HG03354 (cell line): ENCODE data around the gene CRYBB3.
"Not testable (repeated sequence)": the region's sequence is repeated elsewhere in the genome, so short reads cannot be mapped to it uniquely, and the experiment has no call there.

Experiments
- ATAC-seq: cut with Tn5 transposase; IDR thresholded peaks from one replicate; pipeline ENCODE4 v1.9.1; 2021; ENCODE audit warnings: mild to moderate bottlenecking; ENCODE audit not compliant: unreplicated experiment, poor library complexity, severe bottlenecking

CRYBB3 gene

DNA sequence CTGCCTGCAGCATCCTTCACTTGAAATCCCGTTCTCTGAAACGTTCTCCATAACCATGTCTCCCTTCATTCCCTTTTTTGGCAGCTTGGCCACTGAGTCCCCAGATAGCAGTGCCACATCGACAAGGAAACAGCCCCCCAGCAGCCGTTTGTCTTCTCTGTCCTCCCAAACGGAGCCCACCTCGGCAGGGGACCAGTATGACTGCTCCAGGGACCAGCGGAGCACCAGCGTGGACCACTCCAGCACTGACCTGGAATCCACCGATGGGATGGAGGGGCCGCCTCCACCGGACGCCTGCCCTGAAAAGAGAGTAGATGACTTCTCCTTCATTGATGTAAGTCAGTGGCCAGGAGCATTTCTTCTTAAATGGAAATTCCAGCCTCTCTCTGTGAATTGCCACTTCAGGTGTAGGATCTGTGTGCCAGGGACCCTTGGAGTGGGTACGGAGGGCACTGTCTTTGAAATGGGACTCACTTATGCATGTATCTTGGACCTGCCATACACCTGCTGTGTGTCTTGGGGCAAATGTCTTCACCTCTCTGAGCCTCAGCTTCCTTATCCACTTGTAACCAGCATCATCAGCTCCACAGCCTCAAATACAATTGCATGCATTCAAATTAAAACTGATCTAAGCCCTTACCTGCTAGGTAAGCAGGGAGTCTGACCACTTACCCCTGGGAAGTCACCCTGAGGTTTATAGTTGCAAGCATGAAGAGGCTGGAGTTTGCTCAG lies 25.3 kb upstream of the CRYBB3 start:
- no peak for ATAC-seq

DNA sequence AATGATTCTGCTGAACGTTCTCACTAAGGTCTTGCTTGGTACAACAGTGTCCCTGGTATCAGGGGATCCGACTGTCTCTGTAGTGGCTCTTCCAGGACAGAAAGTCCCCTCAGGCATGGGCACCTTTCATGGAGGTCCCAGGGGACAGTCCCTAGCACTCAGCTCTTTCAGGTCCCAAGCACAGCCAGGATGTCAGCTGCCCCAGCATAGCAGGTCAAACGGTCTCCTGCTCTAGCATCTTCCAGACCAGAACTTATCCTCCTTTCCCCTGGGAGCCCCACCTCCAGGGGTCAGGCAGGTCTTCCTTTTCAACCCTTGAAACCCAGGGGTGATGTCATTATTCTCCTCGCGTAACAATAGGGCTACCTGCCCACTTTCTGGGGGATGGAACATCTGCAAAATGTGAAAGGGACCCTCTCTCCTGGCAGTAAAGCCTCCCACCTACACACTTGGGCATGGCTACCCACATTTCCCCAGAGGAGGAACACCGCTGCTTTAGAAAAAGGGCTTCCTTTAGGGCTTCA lies 24.7 kb upstream of the CRYBB3 start:
- ATAC-seq, result no peak

DNA sequence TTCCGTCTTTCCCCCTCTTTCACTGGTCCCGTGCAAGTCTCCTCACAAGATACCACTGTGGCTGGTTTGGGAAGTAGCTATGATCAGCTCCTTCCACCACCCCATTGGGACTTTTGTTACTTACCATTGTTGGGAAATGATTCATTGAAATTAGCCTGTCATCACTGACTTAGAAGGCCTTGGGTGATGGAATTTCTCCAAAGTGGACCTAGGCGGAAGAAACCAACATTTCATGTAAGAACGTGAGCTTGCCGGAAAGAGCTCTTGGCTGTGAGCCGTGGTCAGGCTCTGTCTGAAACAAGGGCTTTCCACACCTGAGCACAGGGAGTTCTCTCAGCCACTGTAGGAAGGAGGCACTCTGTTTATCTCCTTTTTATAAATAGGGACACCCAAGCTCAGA lies 23.5 kb upstream of the CRYBB3 start:
- no peak for ATAC-seq

DNA sequence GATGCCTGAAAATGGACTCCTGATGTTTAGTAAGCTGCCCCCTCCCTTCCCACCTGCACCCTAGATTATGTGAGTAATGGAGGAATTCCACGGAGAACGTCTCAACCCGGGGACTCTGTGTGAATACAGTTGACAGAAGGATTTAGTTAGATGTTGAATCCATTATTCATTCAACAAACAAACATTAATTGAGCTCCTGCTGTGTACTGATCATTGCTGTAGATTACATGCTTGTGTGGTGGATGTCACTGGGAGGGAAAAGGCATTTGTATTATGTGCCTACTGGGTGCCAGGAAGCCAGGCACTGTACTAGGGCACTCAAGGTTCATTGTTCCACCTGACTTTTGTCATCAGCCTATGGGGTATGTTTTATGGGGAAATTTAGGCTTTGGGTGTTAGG lies 22.9 kb upstream of the CRYBB3 start:
- no peak for ATAC-seq

DNA sequence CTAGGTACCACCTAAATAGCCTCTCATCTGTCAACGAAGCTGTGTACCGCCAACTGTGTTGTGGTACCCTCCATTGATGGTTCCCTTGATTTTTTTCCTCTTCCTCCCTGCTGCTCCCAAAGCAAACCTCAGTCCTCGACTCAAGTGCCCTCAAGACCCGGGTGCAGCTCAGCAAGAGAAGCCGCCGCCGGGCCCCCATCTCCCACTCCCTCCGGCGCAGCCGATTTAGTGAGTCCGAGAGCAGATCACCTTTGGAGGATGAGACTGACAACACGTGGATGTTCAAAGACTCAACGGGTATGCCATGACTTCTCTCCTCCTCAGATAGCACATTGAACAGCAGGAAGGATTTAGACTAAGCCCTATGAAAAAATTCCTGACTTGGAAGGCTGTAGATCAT lies 22.4 kb upstream of the CRYBB3 start:
- ATAC-seq, result no peak

DNA sequence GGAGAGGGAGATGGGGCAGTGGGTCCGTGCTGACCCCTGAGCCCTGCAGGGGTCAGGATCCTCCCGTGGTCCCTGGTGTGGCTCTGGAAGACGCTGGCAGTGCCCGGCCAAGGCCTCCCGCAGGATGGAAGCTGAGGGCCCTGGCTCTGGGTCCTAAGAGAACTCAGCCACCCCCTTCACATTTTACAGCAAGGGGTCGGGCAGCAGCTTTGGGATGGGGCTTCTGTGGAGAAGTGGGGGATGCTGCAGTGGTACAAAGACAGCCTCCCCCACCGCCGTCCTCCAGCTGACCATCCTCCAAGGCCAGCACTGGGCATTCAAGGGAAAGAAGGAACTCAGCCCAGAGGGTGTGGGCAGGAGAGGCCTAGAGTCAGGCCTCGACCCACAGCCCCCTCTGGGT lies 21.8 kb upstream of the CRYBB3 start:
- ATAC-seq, result no peak

DNA sequence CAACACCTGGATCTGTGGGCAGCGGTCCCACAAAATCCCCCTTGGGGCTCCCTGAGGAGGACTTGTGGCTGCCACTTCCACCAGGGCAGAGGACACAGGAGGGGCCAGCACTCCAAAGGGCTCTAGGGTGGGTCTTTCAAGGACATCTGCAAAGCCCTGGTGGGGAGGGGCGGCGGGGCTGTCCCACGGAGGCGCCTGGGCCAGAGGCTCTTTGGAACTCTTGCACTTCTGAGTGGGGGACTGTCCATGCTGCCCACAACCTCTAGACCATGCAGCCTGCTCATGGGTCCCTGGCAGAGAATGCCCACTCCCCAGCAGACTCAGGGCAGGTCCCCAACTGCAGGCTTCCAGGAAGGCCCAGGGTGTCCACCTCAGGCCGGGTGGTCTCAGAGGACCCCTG lies 21.3 kb upstream of the CRYBB3 start:
- not testable (repeated sequence) for ATAC-seq

DNA sequence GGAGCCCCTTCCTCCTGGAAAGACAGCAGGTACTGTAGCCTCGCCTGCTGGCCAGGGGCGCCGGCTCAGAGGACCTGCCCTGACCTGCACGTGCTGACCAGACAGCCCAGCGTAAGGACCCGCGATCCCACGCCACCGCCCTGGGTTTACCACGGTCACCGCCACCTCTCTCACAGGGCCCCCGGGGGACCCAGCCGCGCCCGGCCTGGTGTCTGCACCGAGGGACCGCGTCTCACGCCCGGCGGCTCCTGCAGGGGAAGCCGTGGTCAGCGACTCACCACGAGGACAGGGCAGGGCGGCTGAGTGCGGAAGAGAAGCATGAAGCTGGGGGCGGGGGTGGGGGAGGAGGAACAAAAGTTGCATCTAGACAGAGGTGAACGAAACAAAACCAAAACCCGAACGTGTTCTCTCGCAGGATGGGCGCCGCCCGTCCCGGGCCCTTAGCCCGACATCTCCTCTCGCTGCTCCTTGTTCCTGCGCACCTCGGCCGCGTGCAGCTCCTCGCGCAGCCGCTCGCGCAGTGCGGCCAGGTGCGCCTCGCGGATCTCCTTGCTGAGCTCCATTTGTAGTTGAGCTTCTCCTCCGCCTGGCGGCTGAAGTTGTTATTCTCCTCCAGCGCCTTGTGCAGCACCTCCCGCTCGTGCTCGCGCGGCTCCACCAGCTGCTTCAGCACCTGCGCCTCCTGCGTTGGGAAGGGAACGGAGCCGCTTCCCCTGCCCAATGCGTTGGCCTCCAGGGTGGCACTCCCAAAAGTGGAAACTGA lies 20.6 kb upstream of the CRYBB3 start:
- ATAC-seq, result not testable (repeated sequence)

DNA sequence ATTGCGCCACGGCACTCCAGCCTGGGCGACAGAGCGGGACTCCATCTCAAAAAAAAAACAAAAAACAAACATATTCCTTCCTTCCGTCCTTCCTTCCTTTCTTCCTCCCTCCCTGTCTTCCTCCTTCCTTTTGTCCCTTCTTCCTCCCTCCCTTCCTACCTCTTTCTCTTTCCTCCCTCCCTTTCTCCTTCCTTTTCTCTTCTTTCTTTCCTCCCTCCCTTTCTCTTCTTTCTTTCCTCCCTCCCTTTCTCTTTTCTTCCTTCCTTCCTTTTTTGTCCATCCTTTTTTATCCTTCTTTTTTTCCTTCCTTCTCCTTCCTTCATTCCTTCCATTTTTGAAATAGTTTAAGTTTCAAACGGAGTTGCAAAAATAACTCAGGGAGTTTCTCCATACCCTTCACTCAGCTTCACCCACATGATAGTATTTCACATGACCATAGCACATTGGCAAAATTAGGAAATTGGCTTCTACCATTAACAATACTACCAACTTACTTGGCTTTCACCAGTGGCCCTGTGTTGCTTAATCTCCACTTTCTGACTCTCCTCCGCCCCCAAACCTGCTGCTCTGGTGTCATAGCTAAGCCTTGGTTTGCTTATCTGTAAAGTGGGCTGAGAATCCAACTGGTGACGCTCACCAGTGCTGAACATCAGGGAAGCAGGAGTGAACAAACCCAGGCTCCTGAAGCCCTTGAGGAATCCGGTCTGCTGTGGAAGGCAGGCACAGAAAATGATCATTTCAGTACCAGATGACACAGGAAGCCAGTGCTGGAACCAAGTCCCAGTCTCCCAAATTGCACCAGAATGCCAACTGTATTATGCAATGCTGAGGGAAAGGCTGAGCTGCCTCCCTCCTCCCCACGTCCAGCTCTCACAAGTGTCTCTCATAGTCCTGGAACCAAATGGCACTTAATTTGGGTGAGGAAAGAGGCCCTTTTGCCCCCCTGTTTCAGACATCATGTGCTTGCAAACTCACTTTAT lies 17.2 kb upstream of the CRYBB3 start:
- ATAC-seq, result no peak

DNA sequence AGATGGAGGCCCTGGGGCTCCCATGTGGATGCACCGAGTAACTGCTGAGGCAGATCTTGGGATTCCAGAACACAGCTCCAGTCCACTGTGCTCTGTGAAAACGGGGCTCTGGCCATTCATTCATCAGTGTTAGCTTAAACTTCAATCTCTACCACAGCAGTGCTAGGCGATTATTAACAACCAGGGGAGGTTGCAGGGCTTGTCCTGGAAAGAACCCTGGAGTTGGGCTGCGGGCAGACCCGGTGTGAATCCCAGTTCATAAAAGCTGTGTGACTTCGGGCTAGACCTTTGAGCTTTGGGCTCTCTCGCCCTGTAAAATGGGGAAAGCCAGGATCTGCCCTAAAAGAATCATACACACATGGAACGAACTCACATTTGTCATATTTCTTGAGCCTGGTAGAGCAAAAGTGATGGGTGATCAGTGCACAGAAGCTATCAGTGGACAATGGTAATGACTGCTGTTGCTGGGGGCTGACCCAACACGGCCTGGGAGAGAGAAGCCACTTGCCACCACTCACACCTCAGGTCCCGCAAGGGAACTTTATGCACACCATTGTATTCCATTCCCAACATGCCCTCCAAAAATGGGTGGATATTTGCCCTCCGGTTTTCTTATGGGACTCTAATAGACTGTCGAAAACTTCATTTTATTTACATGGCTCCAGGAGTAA lies 15.6 kb upstream of the CRYBB3 start:
- no peak for ATAC-seq

DNA sequence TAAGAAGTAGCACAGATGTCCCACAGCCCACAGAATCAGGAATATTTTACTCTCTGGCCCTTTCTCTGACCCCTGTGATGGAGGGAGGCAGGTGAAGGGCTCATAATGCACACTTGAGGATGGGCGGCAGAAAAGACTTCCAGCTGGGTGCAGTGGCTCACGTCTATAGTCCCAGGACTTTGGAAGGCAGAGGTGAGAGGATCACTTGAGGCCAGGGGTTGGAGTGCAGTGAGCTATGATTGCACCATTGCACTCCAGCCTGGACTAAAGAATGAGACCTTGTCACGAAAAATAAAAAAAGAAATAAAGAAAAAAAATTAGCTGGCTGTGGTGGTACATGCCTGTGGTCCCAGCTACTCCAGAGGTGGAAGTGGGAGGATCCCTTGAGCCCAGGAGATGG lies 13.5 kb upstream of the CRYBB3 start:
- no peak for ATAC-seq

DNA sequence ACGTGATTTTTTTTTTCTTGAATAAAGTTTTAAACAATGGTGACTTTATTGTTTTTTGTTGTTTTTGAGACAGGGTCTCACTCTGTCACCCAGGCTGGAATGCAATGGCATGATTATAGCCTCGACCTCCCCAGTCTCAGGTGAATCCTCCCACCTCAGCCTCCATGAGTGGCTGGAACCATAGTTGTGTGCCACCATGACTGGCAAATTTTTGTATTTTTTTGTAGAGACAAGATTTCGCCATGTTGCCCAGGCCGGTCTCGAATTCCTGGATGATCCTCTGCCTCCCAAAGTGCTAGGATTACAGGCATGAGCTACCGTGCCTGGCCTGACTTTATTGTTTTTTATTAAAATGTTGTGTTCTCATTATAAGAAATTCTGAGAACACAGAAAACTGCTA lies 12.2 kb upstream of the CRYBB3 start:
- ATAC-seq, result no peak

DNA sequence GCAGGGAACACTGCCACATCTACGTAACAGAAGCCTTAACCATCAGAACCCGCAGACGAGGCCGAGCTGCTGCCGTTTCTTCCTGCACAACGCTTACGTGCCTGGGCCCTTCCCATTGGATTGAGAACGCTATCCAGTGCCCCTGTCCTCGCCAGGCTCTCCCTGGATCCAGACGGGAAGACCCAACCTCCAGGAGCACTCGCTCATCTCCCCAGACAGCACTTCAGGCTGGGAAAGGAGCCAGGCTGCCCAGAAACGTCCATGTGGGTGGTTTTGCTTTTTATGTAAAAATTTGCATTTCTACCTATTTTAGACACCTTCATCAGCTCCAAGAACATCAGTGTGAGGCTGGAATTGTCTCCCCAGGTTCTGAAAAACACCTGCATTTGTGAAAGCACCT lies 7.3 kb upstream of the CRYBB3 start:
- no peak for ATAC-seq

DNA sequence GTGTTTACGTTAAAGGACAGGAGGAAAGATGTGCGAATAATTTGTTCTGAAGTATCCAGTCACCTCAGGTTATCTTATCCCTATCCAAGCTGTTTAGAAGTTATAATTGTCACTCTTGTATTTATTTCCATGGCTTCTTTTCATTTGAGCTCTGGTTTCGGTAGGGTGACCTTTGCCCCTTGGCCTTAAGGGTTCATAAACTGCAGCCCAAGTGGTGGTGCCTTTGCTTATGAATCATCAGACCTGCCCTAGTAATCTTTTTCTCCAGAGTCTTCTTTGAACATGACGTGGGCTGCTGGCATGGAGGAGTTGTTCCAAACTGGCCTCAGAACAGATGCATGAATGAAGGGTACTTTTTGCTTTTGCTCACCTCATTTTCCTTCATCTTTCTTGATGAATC lies 6.5 kb upstream of the CRYBB3 start:
- ATAC-seq, result no peak

DNA sequence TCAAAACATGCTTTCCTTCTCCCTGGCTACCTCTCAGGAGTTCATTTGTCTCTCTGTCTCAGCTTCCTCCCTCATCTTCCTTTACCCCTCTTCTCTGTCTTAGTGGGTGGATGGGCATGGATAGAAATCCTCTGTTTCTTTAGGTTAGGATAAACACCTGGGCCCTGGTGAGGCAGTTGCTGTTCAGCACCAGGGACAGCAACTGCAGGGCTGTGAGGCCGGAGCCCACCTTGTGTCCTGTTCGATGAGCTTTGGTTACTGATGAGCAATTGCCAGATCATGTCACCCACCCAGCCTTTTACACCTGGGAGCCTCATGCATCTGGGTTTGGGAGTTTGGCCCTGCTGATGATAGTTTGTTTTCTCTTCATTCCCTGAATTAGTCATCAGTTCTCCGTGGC lies 6.1 kb upstream of the CRYBB3 start:
- no peak for ATAC-seq

DNA sequence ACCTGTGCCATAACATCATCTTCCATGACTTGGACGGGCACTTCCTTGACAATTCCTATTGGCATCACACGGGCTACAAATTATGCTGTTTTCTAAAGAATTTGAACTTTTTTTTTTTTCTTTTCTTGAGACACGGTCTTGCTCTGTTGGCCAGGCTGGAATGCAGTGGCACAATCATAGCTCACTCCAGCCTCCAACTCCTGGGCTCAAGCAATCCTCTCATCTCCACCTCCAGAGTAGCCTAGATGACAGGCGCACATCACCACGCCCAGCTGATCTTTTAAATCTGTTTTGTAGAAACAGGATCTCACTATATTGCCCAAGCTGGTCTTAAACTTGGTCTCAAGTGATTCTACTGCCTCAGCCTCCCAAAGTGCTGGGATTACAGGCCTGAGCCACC lies 3.3 kb upstream of the CRYBB3 start:
- ATAC-seq, result no peak

DNA sequence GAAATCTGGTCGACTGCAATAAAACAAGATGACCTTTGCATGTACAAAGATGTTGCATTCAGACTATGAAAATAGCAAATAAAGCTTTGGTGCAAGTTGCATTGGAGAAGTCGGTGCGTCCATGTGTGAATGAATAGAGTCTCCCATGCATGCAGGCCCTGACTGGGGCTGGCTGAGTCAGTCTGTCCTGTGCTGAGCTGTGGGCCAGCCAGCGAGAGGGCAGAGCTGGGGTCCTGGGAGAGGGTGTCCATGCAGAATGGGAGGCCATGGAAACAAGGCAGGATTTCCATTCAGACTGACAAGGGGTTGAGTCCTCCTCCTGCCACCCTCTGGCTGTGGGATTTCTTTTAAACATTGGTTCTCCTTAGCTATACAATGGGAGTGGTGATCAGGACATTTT lies 2.3 kb upstream of the CRYBB3 start:
- no peak for ATAC-seq

DNA sequence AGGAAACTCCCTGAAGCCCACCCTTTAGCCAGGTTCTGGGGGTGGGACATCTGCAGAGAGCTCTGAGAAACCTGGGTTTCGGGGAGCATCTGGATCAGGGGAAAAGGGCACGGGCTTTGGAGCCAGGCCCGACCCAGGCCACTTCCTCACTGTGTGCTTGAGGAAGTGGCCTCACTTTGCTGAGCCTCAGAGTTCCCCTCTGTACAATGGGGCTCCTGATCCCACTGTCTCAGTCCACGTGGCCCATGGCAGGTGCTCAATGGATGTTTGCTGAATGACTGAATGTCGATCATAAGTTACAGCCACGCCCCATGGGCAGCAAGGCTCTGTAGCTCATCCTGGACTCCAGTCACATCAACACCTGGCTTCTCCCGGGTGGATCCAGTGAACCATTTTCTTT lies 1.3 kb downstream of the CRYBB3 start:
- no peak for ATAC-seq

DNA sequence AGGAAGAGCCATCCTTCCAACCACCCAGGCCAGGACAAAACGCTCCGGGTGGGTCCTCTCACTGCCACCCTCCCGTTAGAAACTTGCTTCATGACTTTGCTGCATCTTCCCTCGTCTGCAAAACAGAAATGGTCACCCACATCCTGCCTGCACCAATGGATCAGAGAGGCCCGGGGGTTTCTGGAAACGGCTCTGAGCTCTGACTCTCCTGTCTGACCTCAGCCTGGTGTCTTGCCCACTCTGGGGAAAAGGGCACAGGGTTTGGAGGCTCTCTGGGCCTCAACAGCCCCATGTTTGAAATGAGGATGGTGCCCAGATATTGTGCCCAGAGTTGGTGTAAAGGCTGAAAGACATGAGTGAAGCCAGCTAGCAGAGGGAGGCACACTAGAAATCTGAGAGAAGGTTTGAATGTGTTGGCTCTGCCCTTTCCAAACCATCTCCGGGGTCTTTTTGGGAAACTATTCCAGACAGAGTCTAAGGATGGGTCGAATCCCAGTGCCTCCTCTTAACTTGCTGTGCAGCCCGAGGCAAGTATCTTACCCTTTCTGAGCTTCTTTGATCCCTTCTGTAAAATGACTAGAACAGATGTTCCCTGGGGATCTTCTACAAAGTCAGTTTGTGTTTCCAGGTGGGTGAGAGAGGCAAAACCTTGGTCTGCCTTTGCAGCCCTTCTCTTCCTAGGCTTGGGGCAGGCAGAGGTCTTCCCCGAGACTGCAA lies 2.1 kb downstream of the CRYBB3 start:
- ATAC-seq, result no peak
